GM18870 (cell line): Measurements from ENCODE around the gene KCND2.
"Not testable (repeated sequence)": the region's sequence is repeated elsewhere in the genome, so short reads cannot be mapped to it uniquely, and the experiment has no call there.

Experiments used
- ATAC-seq: cut with Tn5 transposase; IDR thresholded peaks from one replicate; pipeline ENCODE4 v1.9.1; 2021; ENCODE audit warnings: moderate library complexity; ENCODE audit not compliant: unreplicated experiment

The KCND2 gene

DNA sequence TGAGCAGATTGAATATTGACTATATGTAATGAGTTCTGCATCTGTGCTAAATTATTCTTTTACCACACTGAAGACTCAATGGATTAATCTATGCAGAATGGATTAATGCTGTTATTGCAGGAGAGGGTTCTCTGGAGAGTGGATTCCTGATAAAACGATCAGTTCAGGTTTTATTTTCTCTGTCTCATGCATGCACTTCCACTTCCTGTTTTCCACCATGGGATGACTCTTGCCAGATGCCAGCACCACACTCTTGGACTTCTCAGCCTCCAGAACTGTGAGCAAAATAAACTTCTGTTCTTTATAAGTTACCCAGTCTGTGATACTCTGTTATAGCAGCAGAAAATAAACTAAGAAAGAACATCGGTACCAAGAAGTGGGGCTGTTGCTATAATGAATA lies 207.5 kb downstream of the KCND2 start:
- ATAC-seq = no peak

DNA sequence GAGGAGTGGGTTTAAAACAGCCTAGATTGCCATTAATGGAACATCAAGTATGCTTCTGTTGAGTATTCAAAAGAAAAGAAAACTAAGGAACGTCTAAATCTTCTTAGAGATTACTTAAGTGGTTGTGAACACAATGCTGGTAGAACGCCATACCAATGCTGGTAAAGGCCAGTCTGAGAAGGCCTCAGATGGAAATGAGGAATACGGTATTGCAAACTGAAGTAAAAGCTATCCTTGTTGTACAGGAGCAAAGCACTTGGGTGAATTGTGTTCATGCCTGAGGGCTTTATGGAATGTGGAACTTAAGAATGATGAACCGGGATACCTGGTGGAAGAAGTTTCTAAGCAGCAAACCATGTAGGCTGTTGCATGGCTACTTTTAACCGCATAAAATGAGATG lies 208.0 kb downstream of the KCND2 start:
- no peak for ATAC-seq

- no peak for ATAC-seq
These were observed 213.2 kb downstream of the KCND2 start for GRCh38 chr7:120486164-120486563.

DNA sequence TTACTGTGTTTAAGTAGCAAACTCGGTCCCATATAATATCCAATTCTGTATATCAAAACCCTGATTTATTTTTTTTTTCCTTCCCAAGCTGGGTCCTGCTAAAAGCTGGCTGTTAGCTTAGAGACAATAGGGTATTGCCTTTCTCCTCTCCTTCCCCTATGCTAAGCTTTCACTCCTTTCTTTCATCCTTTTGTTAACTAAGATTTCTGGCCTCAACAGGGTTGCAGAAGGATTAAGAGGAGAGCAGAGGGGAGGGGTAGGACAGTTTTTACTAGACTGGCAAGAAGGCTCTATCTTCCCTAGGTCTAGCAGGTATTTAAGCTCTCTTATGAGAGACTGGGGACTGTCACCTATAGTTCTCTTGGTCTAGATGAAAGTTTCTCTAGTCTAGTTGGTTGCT lies 229.2 kb downstream of the KCND2 start:
- ATAC-seq = no peak

DNA sequence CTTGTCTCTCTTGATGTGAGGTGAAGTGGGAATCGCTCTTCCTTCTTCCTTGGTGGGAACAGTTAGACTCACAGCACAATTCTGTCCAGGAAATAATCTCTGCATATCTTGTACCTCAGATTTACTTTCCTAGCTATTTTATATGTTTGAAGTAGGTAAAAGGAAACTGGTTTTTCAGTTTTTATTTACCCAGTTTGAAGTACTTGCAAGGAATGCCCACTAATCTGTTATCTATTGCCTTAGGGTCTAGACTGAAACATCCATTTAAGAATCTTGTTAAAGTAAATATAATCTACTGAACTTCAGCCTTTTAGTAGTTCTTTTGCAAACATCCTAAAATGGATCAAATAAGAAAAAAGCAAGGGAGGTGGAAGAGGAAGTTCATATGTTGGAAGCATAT lies 229.8 kb downstream of the KCND2 start:
- ATAC-seq = no peak

DNA sequence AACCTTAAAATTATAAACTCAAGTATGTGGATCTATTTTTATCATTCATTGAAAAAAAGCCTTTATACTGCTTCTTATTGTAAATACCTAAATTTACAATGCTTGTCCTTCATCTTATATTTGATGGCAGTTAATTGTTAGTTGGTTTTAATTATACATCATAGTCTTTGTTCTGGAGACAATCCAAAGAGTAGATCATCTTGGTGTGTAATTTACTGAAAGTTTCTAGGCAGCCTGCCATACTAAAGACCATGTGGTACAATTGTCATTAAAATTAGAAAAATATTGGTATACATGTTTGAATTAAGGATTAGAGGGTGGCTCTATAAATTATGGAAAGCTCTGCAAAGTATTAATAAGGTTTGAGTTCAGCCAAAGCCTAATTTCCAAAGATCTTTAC lies 231.4 kb downstream of the KCND2 start:
- no peak for ATAC-seq

DNA sequence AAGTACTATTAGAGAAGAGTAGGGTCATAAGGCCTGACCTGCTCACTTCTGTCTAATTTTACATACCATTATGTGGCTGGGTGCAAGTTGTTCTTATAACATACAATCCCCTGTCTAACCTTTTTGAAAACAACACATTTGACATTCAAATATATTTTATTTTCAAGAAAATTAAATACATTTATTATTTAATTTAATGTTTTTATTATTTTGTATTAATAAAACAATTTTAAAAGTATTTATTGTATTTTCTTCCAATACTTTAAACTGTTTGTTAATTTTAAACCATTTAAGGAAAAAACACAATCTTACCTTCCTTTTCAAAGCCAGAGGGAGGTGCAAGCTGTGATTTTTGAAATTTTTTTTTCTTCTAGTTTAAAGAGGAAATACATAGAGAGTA lies 232.8 kb downstream of the KCND2 start:
- ATAC-seq = no peak

DNA sequence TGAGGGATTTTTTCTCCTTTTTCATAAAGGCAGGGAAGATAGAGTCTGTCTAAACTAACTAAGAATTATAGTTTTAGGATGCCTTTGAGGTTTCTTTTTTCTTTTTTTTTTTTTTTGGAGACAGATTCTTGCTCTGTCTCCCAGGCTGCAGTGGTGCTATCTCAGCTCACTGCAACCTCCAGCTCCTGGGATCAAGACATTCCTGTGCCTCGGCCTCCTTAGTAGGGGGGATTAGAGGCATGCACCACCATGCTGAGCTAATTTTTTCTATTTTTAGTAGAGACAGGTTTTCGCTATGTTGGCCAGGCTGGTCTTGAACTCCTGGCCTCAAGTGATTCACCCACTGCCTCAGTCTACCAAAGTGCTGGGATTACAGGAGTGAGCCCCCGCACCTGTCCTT lies 239.7 kb downstream of the KCND2 start:
- ATAC-seq = no peak

DNA sequence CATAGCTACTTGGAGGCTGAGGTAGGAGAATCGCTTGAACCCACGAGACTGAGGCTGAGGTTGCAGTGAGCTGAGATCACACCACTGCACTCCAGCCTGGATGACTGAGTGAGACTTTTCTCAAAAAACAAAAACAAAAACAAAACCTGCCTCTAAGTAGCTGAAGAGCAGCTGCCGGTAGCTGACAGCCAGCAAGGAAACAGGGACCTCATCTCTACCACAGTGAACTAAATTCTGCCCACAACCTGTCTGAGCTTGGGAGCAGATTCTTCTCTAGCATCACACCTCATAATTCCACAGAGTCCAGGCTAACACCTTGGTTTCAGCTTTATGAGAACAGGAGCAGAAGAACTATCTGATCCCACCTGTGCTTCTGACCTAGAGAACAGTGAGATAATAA lies 246.2 kb downstream of the KCND2 start:
- ATAC-seq = no peak

- no peak for ATAC-seq
These were observed 249.1 kb downstream of the KCND2 start for GRCh38 chr7:120521761-120522737.

- no peak for ATAC-seq
These were observed 251.0 kb downstream of the KCND2 start for GRCh38 chr7:120523985-120524384.

GRCh38 chr7:120526902-120527509 lies 254.0 kb downstream of the KCND2 start:
- ATAC-seq = no peak

DNA sequence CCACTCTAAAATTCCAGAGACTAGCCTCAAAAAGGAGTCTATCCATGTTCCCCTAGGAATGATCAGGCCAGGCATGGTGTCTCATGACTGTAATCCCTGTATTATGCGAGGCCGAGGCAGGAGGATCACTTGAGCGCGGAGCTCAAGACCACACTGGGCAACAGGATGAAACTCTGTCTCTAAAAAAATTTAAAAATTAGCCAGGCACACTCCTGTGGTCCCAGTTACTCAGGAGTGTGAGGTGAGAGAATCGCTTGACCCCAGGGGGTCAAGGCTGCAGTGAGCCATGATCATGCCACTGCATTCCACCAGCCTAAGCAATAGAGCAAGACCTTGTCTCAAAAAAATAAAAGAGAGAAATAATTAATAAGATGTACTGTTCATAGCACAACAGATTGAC lies 256.8 kb downstream of the KCND2 start:
- ATAC-seq = no peak

DNA sequence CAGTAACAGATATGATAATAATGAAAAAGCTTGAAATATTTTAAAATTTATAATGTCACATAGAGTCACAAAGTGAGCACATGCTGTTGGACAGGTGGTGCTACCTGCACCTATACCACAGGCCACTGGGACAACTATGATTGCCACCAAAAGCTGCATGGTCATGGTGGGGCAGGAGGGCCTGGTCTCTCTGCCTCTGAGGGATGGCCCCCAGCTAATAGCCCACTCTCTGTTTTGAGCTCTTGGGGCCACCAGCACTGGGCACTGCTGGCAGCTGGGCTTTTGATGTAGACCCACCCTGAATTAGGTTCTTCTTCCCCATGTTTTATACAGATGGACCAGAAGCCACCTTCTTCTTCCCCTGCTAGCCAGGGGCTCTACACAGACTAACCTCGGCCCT lies 265.4 kb downstream of the KCND2 start:
- ATAC-seq = no peak

GRCh38 chr7:120539321-120539720 lies 266.3 kb downstream of the KCND2 start:
- no peak for ATAC-seq

DNA sequence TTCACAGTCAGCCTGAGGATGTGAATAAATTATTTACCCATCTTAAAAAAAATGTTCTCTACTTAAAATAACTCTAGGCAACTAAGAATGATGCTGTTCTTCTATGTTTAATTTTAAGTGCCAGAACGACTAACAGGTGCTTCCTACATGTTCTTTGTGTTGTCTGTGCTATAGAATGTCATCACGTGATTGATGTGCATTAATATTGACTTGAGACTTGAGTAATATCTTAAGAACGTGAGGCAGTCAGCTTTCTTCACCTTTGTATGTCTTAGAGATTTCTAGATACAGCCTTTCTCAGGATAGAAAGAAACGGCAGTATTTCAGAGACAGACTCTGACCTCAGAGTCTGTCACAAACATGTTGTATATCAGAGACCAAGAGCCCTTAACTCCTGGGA lies 274.6 kb downstream of the KCND2 start:
- ATAC-seq = no peak

DNA sequence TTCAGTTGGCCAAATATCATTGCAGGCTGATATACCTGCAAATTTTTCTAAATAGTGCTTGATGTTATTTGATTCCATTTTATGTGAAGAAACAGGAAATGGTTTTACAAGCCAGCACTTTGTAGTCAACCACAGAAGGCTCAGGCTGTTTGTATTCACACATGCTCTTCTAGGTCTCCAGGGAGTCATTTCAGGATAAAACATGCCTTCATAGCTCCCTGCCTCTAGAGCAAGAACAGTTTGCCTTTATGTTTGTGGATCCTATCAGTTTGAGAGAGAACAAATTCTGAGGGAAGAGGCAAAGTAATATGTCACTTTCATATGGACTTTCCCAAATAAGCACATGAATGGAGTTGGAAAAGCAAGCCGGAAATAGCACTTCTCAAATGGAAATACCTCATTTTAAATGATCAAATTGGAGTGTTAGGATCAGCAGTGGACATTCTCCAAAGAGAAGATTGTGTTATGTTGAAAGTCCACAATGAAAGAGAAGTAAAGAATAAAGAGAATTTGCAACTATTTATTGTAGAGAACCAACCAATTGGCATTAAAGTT lies 277.6 kb downstream of the KCND2 start:
- peak; percentile 37 for ATAC-seq

DNA sequence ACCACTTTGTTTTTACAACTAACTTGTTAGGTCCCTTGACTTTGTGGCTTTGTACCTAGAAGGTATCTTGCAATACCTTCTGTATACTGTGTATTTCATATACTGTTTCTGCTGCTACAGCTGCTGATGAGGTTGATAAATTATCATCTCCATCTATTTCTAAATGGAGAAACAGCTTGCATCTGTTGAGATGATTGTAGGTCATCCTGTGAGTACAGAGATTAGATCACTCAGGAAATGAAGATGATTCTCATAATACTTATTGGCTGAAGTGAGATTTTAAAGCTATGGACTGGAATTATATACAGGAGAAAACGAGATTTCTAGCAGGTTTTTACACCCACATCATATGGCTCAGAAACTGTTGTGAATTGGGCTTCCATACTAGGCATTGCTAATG lies 280.5 kb downstream of the KCND2 start:
- ATAC-seq = peak; percentile 45

- peak; percentile 62 for ATAC-seq
These were observed 282.1 kb downstream of the KCND2 start for GRCh38 chr7:120554960-120555571.

GRCh38 chr7:120564145-120564544 lies 291.2 kb downstream of the KCND2 start:
- ATAC-seq = no peak

- no peak for ATAC-seq
These were observed 294.2 kb downstream of the KCND2 start for GRCh38 chr7:120567204-120567603.

GRCh38 chr7:120578657-120579056 lies 305.7 kb downstream of the KCND2 start:
- not testable (repeated sequence) for ATAC-seq
